HEK293 (cell line): Measurements from ENCODE around the gene BLOC1S4.

Source experiments
- CTCF ChIA-PET: fragments of 350-600 bp; formaldehyde crosslinking; extraction: SDS; loops from one replicate; lab custom pipeline; 2021; ENCODE audit warnings: antibody characterized with exemption; lab: Yijun Ruan, JAX
- POLR2A ChIA-PET: fragments of 300-600 bp; formaldehyde crosslinking; extraction: SDS; loops from one replicate; lab custom pipeline; 2020; ENCODE audit warnings: antibody characterized with exemption, inconsistent platforms; lab: Yijun Ruan, JAX
- H3K27ac ChIP-seq: fragments of 200-500 bp; sonication (Bioruptor generic); 2 replicates; pipeline ENCODE4 v1.5.1; 2014; ENCODE audit warnings: low read depth, low read length, control low read depth, inconsistent platforms; ENCODE audit errors: extremely low read depth
- H3K36me3 ChIP-seq, 2 experiments: fragments of 200-500 bp in 1 of 2; sonication (Bioruptor generic) in 1 of 2; 1 replicate in 1 of 2; 2 replicates in 1 of 2; pipeline ENCODE4 v1.5.1; 2014 to 2017; ENCODE audit warnings: inconsistent platforms in 2 of 2, low read length in 2 of 2; ENCODE audit not compliant: control insufficient read depth in 2 of 2, insufficient read depth in 1 of 2
- H3K4me1 ChIP-seq: fragments of 200-500 bp; sonication (Bioruptor generic); 2 replicates; pipeline ENCODE4 v1.5.1; 2014; ENCODE audit warnings: mild to moderate bottlenecking, low read length, inconsistent platforms; ENCODE audit not compliant: control insufficient read depth, insufficient read depth
- H3K4me3 ChIP-seq: 2 replicates; pipeline ENCODE4 v1.5.1; 2011; ENCODE audit warnings: low read depth, mild to moderate bottlenecking, control low read depth, low read length, moderate library complexity
- H3K9me3 ChIP-seq: fragments of 200-500 bp; sonication (Bioruptor generic); 2 replicates; pipeline ENCODE4 v1.5.1; 2014; ENCODE audit warnings: low read depth, low read length, inconsistent platforms; ENCODE audit not compliant: control insufficient read depth, insufficient read depth
- BCL11B ChIP-seq: fragments of 450-650 bp; formaldehyde crosslinking; IDR thresholded peaks from 2 replicates; pipeline ENCODE4 v1.5.1; 2016; ENCODE audit warnings: low read depth, missing biosample characterization, missing genetic modification characterization
- GFI1B ChIP-seq: fragments of 450-650 bp; formaldehyde crosslinking; IDR thresholded peaks from 2 replicates; pipeline ENCODE4 v1.5.1; 2016; ENCODE audit warnings: missing biosample characterization, missing genetic modification characterization
- HOXD13 ChIP-seq: sonication (generic); formaldehyde crosslinking; IDR thresholded peaks from 2 replicates; pipeline ENCODE4 v1.8.0; 2022; ENCODE audit warnings: missing genetic modification reagents, borderline replicate concordance
- MEIS1 ChIP-seq: sonication (generic); formaldehyde crosslinking; IDR thresholded peaks from 2 replicates; pipeline ENCODE4 v1.8.1; 2022; ENCODE audit warnings: missing genetic modification reagents, mild to moderate bottlenecking, borderline replicate concordance
- MZF1 ChIP-seq: fragments of 450-650 bp; formaldehyde crosslinking; IDR thresholded peaks from 2 replicates; pipeline ENCODE4 v1.5.1; 2017; ENCODE audit warnings: missing biosample characterization, missing genetic modification characterization, borderline replicate concordance
- PRDM1 ChIP-seq: fragments of 450-650 bp; formaldehyde crosslinking; IDR thresholded peaks from 2 replicates; pipeline ENCODE4; 2016; ENCODE audit warnings: missing biosample characterization, missing genetic modification characterization
- SCRT2 ChIP-seq: fragments of 450-650 bp; formaldehyde crosslinking; IDR thresholded peaks from 2 replicates; pipeline ENCODE4 v1.5.1; 2016; ENCODE audit warnings: missing biosample characterization, missing genetic modification characterization
- ZBTB21 ChIP-seq: fragments of 450-650 bp; formaldehyde crosslinking; IDR thresholded peaks from 2 replicates; pipeline ENCODE4 v1.5.1; 2017; ENCODE audit warnings: missing biosample characterization, missing genetic modification characterization
- ZNF146 ChIP-seq: fragments of 450-650 bp; formaldehyde crosslinking; IDR thresholded peaks from 2 replicates; pipeline ENCODE4 v1.5.1; 2016; ENCODE audit warnings: missing biosample characterization, missing genetic modification characterization
- ZNF211 ChIP-seq: fragments of 450-650 bp; formaldehyde crosslinking; IDR thresholded peaks from 2 replicates; pipeline ENCODE4 v1.5.1; 2016; ENCODE audit warnings: low read depth, missing biosample characterization, missing genetic modification characterization
- ZNF223 ChIP-seq: fragments of 450-650 bp; formaldehyde crosslinking; IDR thresholded peaks from 2 replicates; pipeline ENCODE4 v1.5.1; 2016; ENCODE audit warnings: missing biosample characterization, missing genetic modification characterization
- ZNF292 ChIP-seq: fragments of 450-650 bp; formaldehyde crosslinking; IDR thresholded peaks from 2 replicates; pipeline ENCODE4 v1.5.1; 2016; ENCODE audit warnings: low read depth, missing biosample characterization, missing genetic modification characterization, borderline replicate concordance
- ZNF423 ChIP-seq: fragments of 450-650 bp; formaldehyde crosslinking; IDR thresholded peaks from 2 replicates; pipeline ENCODE4 v1.5.1; 2016; ENCODE audit warnings: missing biosample characterization, missing genetic modification characterization
- ZNF530 ChIP-seq: fragments of 450-650 bp; formaldehyde crosslinking; IDR thresholded peaks from 2 replicates; pipeline ENCODE4 v1.5.1; 2016; ENCODE audit warnings: low read depth, missing biosample characterization, missing genetic modification characterization
- ZNF555 ChIP-seq: fragments of 450-650 bp; formaldehyde crosslinking; conservative IDR thresholded peaks from 2 replicates; pipeline ENCODE4 v1.5.1; 2017; ENCODE audit warnings: missing biosample characterization, mild to moderate bottlenecking, missing genetic modification characterization, inconsistent platforms
- ZNF585B ChIP-seq: fragments of 450-650 bp; formaldehyde crosslinking; IDR thresholded peaks from 2 replicates; pipeline ENCODE4 v1.5.1; 2016; ENCODE audit warnings: missing biosample characterization, missing genetic modification characterization
- ZNF610 ChIP-seq: fragments of 450-650 bp; formaldehyde crosslinking; IDR thresholded peaks from 2 replicates; pipeline ENCODE4 v1.5.1; 2016; ENCODE audit warnings: missing biosample characterization, missing genetic modification characterization, borderline replicate concordance
- ZNF670 ChIP-seq: fragments of 450-650 bp; formaldehyde crosslinking; IDR thresholded peaks from 2 replicates; pipeline ENCODE4 v1.5.1; 2016; ENCODE audit warnings: missing biosample characterization, missing genetic modification characterization, low read depth
- ZNF707 ChIP-seq: fragments of 450-650 bp; formaldehyde crosslinking; IDR thresholded peaks from 2 replicates; pipeline ENCODE4 v1.5.1; 2016; ENCODE audit warnings: missing biosample characterization, missing genetic modification characterization
- ZNF747 ChIP-seq: fragments of 450-650 bp; formaldehyde crosslinking; IDR thresholded peaks from 2 replicates; pipeline ENCODE4 v1.5.1; 2016; ENCODE audit warnings: missing biosample characterization, missing genetic modification characterization
- ZNF843 ChIP-seq: fragments of 450-650 bp; formaldehyde crosslinking; IDR thresholded peaks from 2 replicates; pipeline ENCODE4 v1.5.1; 2016; ENCODE audit warnings: missing biosample characterization, missing genetic modification characterization
- ZSCAN30 ChIP-seq: fragments of 450-650 bp; IDR thresholded peaks from 2 replicates; pipeline ENCODE4 v1.5.1; 2018; ENCODE audit warnings: missing biosample characterization, mild to moderate bottlenecking, missing genetic modification characterization, moderate library complexity
- TF ChIP-seq, protein P1 (sequence below): fragments of 450-650 bp; formaldehyde crosslinking; IDR thresholded peaks from 2 replicates; pipeline ENCODE4 v1.5.1; 2016; ENCODE audit warnings: missing biosample characterization, missing genetic modification characterization
- TF ChIP-seq, protein P2 (sequence below): fragments of 450-650 bp; formaldehyde crosslinking; IDR thresholded peaks from 2 replicates; pipeline ENCODE4 v1.5.1; 2016; ENCODE audit warnings: missing biosample characterization, missing genetic modification characterization
- TF ChIP-seq, protein P3 (sequence below): fragments of 450-650 bp; formaldehyde crosslinking; IDR thresholded peaks from 2 replicates; pipeline ENCODE4 v1.5.1; 2016; ENCODE audit warnings: missing biosample characterization, missing genetic modification characterization, borderline replicate concordance

Gene BLOC1S4

DNA sequence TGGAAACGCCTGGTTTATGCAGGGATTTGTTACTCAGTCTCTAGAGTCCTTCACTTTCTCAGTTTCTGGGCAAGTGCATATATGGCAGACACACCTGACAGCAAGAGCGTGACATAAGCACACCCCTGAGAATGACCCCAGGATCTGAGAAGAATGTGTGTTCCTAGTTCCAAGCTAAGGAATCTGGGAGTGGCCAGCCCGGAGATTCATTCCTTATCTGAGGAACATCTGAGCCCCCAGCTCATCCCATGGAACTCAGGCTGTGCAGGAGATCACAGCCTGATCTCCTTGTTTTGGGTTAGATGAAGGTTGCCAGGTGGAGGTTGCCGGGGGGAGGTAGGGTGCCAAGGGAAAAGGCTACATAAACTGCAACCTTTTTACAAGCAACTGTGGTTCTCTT is 42.8 kb downstream of the BLOC1S4 start:
- Histone ChIP-seq H3K9me3 (no peaks in the 10 kb centered on the region), H3K4me3 (no peak overlapping the region), H3K27ac (no peak overlapping the region), H3K36me3 (no peaks in the 10 kb centered on the region), H3K4me1 (no peaks in the 10 kb centered on the region)
- ChIA-PET CTCF (interaction anchor here (0.6 kb wide), 1 partner anchor 129 kb away, joined by 3 read pairs; no protein-coding TSS in a partner anchor), POLR2A (no interaction called here)
- TF ChIP-seq ZNF555 (tag by site-specific recombination), result no peak
- no peak for TF ChIP-seq HOXD13
- TF ChIP-seq ZNF747 (tag by site-specific recombination), result no peak
- no peak for TF ChIP-seq ZNF843 (tag by site-specific recombination)
- no peak for TF ChIP-seq ZSCAN30
- TF ChIP-seq ZNF707 (tag by site-specific recombination), result no peak
- TF ChIP-seq, protein P1, sequence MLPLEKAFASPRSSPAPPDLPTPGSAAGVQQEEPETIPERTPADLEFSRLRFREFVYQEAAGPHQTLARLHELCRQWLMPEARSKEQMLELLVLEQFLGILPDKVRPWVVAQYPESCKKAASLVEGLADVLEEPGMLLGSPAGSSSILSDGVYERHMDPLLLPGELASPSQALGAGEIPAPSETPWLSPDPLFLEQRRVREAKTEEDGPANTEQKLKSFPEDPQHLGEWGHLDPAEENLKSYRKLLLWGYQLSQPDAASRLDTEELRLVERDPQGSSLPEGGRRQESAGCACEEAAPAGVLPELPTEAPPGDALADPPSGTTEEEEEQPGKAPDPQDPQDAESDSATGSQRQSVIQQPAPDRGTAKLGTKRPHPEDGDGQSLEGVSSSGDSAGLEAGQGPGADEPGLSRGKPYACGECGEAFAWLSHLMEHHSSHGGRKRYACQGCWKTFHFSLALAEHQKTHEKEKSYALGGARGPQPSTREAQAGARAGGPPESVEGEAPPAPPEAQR (tag by site-specific recombination), result no peak
- TF ChIP-seq ZNF610 (tag by site-specific recombination), result no peak
- TF ChIP-seq, protein P2, sequence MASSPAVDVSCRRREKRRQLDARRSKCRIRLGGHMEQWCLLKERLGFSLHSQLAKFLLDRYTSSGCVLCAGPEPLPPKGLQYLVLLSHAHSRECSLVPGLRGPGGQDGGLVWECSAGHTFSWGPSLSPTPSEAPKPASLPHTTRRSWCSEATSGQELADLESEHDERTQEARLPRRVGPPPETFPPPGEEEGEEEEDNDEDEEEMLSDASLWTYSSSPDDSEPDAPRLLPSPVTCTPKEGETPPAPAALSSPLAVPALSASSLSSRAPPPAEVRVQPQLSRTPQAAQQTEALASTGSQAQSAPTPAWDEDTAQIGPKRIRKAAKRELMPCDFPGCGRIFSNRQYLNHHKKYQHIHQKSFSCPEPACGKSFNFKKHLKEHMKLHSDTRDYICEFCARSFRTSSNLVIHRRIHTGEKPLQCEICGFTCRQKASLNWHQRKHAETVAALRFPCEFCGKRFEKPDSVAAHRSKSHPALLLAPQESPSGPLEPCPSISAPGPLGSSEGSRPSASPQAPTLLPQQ (tag by site-specific recombination), result no peak
- TF ChIP-seq MEIS1 (CRISPR knock-in tag), result no peak

DNA sequence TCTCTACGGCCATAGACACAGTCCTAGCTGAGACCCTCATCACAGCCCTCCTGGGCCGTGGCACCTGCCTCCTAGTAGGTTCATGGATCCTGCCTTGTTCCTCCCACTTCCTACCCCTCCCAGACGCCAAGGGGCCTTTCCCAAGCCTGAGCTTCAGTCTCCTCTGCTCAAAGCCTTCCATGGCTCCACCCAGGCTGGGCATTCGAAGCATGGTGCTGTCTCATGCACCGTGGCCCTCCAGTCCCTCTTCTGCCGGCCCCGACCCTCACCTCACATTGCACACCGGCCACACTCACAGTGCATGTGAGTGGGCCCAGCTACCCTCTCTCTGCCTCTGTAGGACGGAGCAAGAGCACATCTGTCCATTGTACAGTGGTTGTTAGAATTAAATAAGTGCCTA is 44.9 kb downstream of the BLOC1S4 start:
- Histone ChIP-seq H3K4me3 (no peak overlapping the region), H3K9me3 (no peaks in the 10 kb centered on the region), H3K4me1 (no peaks in the 10 kb centered on the region)
- POLR2A ChIA-PET, result interaction anchor here (0.6 kb wide), 1 partner anchor 43 kb away, joined by 3 read pairs; no protein-coding TSS in a partner anchor
- TF ChIP-seq GFI1B (tag by site-specific recombination) (no peak), SCRT2 (no peak), ZNF423 (no peak), ZNF292 (tag by site-specific recombination) (no peak), ZNF530 (tag by site-specific recombination) (no peak), ZNF223 (tag by site-specific recombination) (no peak), MZF1 (tag by site-specific recombination) (no peak), ZNF146 (tag by site-specific recombination) (no peak), ZNF585B (tag by site-specific recombination) (no peak), ZNF670 (tag by site-specific recombination) (no peak), BCL11B (tag by site-specific recombination) (no peak), ZNF211 (tag by site-specific recombination) (no peak), ZBTB21 (tag by site-specific recombination) (no peak), PRDM1 (no peak)
- TF ChIP-seq, protein P3, sequence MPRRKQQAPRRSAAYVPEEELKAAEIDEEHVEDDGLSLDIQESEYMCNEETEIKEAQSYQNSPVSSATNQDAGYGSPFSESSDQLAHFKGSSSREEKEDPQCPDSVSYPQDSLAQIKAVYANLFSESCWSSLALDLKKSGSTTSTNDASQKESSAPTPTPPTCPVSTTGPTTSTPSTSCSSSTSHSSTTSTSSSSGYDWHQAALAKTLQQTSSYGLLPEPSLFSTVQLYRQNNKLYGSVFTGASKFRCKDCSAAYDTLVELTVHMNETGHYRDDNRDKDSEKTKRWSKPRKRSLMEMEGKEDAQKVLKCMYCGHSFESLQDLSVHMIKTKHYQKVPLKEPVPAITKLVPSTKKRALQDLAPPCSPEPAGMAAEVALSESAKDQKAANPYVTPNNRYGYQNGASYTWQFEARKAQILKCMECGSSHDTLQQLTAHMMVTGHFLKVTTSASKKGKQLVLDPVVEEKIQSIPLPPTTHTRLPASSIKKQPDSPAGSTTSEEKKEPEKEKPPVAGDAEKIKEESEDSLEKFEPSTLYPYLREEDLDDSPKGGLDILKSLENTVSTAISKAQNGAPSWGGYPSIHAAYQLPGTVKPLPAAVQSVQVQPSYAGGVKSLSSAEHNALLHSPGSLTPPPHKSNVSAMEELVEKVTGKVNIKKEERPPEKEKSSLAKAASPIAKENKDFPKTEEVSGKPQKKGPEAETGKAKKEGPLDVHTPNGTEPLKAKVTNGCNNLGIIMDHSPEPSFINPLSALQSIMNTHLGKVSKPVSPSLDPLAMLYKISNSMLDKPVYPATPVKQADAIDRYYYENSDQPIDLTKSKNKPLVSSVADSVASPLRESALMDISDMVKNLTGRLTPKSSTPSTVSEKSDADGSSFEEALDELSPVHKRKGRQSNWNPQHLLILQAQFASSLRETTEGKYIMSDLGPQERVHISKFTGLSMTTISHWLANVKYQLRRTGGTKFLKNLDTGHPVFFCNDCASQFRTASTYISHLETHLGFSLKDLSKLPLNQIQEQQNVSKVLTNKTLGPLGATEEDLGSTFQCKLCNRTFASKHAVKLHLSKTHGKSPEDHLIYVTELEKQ (tag by site-specific recombination), result no peak
- TF ChIP-seq, all 188 proteins: peak for 0
- no peaks in the 10 kb centered on the region for H3K36me3 ChIP-seq
- CTCF ChIA-PET, result interaction anchor here (0.9 kb wide), 1 partner anchor 105 kb away, joined by 3 read pairs; no protein-coding TSS in a partner anchor
- no peak overlapping the region for H3K27ac ChIP-seq
